ENCODE measurements around the gene GORASP1.
A peak's percentile ranks its signal among the peaks of the same experiment; 100 is the strongest.

GORASP1 gene

DNA sequence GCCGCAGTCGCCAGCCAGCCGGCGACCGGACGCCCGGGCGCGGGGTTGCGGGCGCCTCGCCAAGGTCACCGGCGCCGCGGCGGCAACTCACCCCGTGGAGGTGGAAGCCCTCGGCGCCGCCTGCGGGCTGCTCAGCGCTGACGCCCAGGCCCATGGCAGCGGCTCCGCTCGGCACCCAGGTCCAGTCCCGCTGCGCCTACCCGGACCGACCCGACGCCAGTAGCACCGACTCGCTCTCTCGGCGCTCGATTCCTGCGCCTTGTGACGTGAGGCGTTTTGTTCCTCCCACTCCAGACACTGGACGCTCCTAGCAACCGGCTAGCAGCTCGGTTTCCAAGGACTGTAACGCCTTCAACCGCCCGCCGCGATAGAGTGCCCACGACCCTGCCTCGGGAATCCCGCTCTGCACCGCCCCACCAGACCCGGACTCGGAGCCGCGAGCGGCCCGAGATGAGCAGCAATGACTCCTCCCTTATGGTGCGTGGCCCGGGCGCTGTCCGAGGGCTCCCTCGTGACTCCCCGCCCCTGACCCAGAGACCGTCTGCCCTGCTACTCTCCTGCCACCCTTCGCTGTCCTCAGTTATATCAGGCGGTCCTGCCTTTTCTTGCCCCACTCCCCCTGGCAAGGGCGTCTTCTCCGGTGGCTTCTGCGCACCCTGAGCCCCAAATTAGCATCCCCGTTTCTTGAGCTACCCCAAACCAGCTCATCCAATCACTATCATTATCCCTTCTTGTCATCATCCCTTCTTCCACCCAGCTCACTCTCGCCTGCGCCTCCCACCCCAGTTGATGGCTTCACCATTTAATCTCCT lies at the start of gene GORASP1, which contains the start of gene TTC21A:
TSS of gene GORASP1 (minus strand) at position 240 of the 812 bp plus-strand sequence. CDS start at position 154, 86 bp downstream.
TSS of gene TTC21A (plus strand) at position 293 of the 812 bp plus-strand sequence. CDS start at position 451, 158 bp downstream.
- DNase-seq, result peak; percentile 70

DNA sequence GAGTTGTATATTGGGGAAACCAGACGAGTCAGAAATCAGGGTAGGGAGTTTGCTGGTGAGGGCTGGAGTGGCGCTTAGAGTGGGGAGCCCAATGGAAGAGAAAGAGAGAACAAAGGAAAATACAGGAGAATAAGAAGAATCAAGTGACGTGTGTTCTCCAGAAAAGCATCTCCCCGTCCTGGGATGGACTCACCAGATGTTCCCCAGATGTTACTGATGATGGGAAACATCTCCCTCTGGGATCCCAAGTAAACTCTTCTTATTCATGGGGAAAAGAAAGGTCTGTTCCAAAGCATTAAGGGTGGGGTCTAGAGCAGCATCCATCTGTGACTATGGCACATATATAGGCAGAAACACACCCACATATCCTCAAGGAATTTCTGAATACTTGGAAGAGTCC lies 49.0 kb upstream of the GORASP1 start:
- DNase-seq, result no peak

DNA sequence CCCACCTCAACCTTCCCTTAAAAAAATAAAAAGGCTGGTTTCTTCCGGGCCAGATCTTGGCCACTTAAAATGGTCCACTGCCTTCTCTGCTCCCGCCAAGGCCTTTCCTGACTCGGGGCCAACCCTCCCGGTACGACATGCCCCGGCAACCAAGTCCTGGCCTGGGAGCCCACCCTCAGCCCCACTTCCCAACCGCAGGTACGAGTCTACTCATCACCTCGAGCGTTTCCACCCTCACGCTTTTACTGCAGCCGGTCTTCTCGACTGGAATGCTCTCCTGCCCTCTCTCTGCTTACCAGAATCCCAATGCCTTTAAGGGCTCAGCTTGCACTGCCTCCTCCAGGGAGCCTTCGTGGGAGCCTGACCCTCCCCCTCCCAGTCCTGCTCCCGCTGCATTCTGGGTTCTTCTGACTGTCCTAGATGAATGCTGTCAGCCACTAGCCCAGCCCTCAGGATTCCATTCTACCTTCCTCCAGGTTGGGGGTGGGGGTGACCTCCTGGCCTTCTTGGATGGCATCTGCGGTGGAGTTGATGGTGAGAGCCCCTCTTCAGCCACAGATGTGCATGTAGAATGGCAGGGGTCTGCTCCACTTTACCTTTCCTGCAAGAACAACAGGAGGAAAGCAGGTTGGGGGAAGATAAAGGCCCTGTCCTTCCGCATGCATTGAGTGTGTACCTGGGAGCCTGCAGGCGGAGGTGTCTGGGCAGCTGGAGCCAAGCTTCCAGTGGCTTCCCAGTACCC lies 47.0 kb upstream of the GORASP1 start:
- no peak for DNase-seq

DNA sequence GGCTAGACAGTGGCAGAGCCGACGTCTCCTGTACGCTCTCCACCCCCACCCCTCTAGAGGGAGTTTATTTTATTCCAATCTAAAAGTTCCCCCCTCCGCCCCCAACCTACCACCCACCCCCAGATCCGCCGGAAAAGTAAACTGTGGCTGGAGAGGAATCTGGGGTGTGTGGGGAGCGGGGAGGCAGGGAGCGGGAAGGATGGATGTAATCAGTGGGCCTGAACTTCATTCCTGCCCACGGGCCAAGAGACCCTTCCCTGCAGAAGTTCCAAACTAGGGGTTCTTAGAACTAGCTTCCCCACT lies 46.5 kb upstream of the GORASP1 start:
- DNase-seq, result no peak

DNA sequence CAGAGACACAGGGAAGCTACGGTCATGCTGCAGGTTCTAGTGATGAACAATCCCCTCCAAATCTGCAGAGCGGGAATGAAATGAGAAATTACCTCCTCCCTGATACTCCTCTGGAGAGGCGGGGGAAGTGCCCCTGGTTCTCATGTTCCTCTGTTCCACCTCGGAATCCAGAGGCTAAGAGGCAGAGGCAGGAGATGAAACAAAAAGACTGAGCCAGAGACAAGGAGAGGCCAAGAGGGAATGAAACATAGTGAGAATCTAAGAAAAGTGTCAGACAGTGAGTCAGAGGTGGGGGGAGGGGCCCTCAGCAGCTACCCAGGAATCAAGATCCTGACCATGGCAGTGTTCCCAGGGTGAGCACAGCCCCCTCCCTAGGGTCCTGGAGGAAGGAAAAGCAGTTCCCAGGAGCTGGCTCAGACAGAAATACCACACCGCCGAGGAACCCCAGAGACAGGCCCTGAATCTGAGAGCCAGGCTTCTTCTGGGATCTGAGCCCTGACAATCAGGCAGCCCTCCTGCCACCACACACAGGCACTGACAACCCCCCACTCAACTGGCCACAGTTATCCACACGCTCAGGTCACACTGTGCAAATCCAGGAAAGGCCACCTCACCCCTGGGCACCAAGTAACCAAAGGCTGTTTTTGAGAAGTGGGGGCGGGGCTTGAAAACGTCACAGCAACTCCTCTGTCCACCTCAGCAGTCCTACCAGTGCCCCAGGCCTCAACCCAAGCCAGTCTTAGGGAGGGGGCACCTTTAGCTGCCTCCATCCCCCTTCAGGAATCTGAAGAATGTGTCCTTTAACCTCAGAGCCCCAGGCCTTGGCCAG lies 43.6 kb upstream of the GORASP1 start:
- DNase-seq, result peak; percentile 71

DNA sequence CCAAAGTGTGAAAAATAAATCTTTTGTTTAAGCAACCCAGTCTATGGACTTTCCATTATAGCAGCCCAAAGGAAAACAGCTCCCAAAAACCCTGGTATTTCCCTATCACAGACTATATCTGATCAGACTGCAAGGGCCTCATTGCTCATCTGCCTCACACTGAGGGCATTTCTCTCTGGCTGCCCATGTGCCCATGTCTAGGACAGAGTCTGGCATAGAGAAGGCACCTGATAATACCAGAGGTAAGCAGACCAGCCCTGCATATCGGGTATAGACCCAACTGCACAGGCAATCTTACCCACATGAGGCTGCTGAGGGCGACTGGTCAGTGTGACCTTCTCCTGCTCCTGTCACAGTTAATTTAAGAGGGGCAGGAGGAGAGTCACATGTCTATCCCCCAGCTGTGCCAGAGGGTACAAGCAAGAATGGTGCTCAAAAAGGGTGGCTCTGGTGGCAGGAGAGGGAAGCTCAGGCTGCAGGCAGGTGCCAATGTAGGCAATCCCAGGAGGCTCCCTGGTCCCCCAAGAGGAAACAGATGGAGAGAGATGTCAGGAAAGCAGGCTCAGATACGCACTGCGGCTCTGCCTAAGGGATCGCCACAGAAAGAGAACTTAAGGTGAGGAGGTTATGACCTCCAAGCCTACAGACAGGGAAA lies 42.8 kb upstream of the GORASP1 start:
- DNase-seq, result no peak

DNA sequence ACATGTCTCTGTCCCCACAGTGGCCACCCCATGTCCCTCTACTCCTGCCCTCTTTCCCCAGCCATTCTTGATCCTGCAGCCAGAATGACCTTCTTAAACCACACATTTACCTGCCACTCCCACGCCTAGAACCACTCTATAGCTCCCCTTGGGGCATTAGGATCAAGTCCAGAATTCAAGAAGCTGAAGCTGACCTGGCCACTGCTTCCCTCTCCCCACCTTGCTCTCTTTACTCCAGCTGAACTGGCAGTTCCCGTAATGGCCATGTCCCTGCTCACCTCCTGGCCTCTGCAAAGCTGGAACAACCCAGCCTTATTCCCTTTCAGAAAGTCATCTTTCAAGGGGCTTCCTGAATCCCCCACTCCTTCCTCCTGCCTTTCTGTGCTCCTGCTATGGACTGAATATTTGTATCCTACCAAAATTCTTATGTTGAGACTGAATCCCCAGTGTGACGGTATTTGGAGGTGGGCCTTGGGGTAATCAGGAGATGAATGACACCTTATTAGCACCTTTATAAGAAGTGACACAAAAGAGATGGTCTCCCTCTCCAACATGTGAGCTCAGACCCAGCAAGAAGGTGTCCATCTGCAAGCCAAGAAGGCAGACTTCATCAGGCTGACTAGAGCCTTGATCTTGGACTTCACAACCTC lies 42.2 kb upstream of the GORASP1 start:
- no peak for DNase-seq

DNA sequence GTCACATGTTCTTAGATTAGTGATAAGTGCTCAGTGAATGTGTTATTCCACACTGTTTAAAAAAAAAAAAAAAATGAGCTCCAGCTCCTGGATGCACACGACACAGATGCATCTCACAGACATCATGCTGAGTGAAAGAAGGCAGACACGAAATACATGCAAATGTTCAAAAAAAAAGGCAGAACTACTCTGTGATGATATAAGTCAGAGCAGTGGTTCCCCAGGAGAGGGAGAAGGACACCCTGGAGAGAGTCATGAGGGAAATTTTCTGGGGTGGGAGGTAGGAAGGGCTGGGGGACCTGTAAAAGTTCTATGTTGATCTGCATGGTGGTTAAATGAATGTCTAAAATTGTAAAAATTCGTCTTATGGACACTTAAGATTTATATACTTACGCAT lies 41.6 kb upstream of the GORASP1 start:
- no peak for DNase-seq

DNA sequence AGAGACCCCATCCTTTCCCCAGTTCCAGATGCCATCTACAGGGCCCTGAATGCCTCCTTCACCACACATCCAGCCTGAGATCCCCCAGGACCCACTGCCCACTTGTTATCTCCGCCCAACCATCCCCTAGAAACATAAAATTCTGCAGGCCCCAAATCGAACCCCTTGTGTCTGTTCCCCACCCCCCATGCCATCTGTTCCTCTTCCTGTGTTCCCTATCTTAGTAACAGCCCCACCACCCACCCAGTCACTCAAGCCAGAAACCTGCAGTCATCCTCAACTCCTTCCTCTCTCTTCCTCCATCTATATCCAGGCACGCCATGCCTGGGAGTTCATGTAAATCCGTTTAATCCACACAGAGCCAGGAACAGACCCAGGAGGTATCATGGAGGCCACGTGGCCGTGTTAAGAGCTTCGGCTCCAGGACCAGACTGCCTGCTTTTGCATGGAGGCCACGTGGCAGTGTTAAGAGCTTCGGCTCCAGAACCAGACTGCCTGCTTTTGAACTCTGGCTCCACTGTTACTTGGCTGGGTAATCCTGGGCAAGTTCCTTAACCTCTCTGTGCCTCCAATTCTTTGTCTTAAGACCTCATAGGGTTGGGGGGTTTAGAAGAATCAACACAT lies 41.1 kb upstream of the GORASP1 start:
- DNase-seq, result no peak

DNA sequence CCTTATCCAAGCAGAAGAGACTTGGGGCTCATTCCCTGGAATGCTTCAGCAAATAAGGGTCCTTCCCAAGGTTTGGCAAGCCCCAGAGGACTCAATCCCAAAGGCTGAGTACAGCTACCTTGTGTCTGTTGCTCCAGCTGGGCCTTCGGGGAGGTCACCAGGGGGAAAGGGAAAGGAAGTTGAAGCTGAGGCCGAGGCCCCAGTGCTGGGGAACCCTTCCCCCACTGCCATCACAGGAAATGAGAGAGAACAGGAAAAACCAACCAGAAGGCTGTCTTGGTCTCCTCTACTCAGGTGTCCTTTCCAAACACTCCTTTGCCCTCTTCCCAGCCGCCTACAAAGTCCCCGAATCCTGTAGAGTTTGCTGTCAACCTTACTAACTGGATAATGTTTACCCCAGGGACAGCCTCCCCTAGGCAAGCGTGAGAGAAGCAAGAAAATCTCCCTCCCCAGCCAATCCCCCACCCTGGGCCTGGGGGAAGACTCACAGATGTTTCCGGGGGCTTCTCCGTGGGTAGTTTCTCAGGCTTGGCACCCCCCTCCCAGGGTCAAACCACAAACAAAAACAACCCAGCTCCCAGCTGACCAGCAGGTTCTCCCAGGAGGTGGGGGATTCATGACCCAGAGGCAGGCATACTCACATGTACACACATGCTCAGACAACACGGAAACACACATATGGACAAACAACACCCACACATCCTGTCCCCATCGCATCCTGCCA lies 40.4 kb upstream of the GORASP1 start:
- DNase-seq, result no peak

DNA sequence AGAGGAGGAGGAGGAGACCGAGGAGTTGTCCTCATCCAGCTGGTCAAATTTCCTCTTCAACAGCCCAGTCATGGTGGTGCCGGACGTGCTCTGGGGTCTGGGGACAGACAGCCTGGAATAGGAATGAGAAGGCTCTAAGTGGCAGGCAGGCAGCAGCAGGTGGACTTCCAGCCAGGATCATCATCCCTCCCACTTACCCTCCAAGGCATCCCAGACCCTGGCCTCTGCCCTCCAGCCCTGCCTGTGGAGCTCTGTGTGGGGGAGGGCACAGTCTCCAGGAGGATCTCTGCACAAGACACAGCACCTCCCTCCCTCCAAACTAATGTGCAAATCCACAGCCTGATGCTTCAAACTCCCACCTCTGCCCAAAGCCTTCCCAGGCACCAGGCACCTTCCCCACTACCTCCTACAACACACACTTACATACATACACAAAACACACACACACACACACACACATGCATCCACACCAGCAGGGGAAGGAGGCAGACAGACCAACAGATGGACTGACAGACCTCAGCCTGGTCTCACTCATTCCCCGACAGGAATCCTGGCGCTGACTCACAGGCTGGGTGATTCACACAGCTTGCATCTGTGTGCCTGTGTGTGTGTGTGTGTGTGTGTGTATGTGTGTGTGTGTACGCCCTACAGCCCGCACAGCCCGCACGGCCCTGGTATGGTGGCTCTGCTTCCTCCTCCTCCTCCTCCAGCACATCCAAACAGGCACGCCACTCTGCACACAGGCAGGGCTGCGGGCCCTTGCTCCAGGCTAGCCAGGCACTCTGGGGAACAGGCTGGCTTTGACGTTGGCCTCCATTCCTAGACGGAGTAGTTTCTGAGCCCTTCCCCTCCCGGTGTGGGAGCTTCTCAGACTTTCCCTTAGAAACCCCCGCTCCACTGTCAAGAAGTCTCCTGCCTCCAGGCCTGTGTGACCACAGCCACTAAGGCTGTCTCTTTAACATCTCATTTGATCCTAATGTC lies 39.5 kb upstream of the GORASP1 start:
- DNase-seq, result peak; percentile 80

DNA sequence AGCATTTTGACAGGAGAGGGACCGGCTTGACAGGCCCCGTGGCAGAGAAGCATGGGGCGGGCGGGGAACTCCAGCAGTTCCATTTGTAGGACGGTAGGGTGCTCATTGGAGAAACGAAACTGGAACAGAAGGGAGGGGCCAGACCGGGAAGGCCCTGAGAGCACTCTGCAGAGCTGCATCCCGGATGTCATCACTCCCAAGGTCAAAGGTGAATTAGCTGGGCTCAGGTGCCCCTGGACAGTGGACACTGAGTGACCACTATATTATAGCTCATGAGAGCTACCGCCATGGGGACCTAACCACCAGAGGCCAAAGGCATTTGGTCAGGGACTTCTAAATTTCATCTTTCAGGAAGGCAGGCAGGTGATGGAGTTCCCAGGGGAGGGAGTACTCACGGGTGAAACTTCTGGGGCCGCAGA lies 38.7 kb upstream of the GORASP1 start:
- no peak for DNase-seq

DNA sequence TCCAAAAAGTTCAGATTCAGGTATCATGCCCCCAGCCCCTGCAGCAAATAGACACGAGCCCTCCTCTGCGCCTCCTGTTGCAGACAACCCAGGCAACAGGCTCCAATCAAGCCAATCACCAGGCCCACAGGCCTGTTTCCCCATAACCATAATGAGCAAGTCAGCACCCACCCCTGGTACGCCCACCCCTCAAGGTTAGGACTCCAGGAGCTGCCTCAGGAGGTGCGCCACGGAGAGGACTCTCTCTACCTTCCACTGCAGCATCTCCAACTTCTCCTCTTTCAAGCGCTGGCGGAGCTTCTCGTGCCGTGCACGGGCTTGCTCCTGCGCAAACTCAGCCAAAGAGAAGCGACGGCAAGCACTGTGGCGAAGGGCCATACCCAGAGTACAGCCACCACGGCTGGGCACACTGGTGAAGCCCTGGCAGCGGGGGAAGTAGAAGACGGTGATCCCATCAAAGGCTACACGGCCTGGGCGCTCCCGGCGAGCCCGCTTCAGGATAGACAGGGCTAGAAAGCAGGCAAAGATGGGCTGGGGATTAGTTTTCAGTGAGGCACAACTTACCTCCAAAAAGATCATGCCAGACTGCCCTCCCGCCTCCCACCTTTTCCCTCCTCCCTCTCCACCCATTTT lies 37.4 kb upstream of the GORASP1 start:
- DNase-seq, result no peak

DNA sequence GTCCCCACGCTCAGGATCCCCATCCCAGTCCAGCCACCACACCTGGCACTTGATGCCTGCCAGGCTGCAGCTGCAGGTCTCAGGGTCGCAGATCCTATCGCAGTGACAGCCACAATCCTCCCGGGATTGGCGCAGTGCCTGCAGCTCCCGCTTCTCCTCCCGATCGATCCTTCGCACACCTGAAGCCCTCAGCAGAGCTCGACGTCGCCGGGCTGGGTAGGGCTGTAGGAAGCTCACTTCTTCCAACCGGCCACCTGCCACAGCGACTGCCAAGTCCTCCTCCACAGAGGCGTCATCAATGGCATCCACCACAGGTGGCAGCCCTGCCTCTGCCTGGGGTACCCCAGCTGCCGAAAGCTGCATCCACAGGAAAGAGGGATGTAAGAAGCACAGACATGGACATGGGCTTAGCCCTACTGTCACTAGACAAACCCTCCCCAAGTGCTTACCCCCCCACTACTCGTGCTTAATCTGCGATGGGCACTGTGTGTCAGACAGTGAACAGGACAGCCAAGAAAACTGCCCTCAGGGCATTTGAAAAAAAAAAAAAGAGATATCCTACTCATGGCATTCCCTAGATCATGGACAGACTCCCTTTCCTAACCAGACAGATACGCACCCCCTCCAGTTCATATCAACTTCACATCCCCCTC lies 36.8 kb upstream of the GORASP1 start:
- DNase-seq, result no peak

DNA sequence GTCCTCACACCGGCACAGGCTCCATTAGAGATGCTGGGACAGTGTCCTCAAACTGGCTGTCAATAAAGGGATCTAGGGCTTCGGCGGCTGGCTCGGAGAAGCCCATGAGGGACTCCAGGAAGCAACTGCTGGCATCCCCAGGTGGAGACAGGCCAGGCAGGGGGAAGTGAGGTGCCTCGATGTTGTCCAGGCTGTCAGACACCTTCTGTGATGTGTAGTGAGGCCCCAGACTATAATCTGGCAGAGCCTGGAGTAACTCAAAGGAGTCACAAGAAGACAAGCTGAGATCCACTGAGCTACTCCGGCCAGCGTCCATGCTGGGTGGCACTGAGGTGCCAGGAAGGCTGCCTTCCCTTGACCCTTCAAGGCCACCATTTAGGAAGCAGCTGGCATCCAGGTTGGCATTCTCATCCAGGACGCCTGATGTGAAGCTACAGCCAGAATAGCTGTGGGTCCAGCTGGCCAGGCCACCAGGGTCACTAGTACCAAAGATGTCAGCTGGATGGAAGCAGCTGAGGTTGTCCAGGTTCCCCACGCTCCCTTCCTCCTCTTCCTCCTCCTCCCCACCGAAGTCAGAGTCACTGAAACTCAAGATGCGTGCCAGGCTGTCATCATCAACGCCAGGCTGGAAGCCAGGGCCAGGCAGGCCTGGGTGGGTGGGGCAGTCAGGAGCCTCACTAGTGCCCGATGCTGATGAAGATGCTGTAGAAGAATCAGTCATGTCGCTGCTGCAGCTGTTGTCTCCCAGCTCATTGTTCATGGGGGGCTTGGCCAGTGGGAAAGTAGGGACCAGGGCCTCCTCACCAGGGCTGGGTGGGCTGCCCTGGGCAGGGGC lies 35.8 kb upstream of the GORASP1 start:
- DNase-seq, result no peak

DNA sequence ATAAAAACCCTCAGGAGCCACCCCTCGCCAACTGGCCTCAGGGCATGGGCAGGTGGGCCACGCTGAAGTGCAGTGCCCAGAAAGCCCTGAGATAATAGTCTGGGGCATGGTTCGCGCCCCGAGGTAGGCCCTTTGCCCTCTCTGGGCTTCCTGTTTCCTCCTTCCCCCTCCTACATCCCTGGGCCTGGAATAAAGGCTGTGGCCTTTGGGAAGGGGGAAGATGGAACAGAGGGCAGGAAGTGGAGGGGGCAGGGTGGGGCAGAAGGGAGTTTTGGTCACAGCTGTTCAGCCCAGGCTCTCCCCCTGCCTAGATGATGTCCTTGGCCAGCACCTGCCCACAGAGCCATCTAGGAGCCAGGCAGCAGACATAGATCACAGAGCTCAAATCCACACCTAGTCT lies 34.6 kb upstream of the GORASP1 start:
- DNase-seq, result no peak

DNA sequence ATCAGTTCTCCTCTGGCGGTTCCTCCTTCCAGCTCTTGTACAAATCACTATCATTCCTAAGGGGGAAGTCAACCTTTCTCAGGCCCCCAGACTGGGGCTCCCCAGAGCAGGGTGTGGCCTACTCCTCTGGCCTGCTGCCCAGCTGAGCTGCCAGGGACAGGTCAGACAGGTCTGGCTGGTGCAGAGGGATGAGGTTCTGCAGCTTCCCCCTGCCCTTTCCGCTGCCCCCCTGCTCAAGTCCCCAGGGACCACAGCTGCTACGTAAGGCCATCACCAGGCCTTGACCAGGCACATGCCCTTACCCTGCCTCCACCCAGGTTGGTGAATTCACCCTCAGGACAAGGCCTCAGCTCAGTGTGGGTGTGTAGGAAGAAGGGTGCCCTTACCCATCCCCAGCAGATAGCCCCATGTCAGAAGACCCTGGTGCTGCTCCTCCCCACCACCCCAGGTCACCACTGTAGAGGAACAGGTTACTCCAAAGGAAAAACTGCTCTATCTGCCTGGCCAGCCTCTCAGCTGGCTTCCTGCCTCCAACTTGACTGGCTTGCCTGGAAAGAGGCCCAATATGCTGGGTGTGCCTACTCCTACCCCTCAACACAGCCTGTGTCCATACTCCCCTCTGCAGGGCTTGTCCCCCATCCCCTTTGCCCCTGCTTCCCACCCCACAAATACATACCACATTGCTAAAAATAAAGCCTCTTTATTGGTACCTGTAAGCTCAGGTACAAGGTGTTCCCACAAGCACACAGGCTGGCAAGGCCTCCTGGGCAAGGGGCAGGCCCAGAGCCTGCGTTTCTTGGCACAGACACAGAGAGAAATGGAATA lies 34.0 kb upstream of the GORASP1 start:
- no peak for DNase-seq
